ENCODE data around the gene CDC26. TPM values are rescaled to one million over a fixed set of nuclear protein-coding genes. Genes with fewer than 3 reads are reported as not detected.

Gene CDC26
- total and polyA plus RNA-seq, 10 donors = 20.6 to 42.9 (median 29.5) TPM

- no peak for DNase-seq
- WGBS, 5 donors = 76 to 87% (median 80%) methylated on average over 8 of the region's 8 CpGs
- Histone ChIP-seq H3K27ac (no peak overlapping the region), H3K9me3 (no peaks in the 10 kb centered on the region), H3K4me3 (no peak overlapping the region), H3K4me1 (no peaks in the 10 kb centered on the region), H3K36me3 (no peaks in the 10 kb centered on the region), H3K27me3 (replicated peaks in 1 of 7) (peaks cover 0 to 5% (median 0%) of the 10 kb centered on the region in 7 donors)
- TF ChIP-seq CTCF (IDR thresholded peaks at IDR 0.05 in 8 of 11, conservative IDR thresholded peaks at IDR 0.05 in 3 of 11) = no peak
- TF ChIP-seq POLR2AphosphoS5 (IDR thresholded peaks at IDR 0.05) = no peak
- TF ChIP-seq POLR2A (IDR thresholded peaks at IDR 0.05) = no peak
- intact Hi-C loops (cut with DNase I; ENCODE audit: low total_unique reads) = no loop called here
Observed at GRCh38 chr9:113307396-113307975, 32.1 kb upstream of the CDC26 start.

GRCh38 chr9:113306566-113306965 is 31.2 kb upstream of the CDC26 start:
- H3K27ac ChIP-seq = no peak overlapping the region
- H3K9me3 ChIP-seq = no peaks in the 10 kb centered on the region
- intact Hi-C loops (cut with DNase I; ENCODE audit: low total_unique reads) = no loop called here
- DNase-seq = no peak
- TF ChIP-seq CTCF (IDR thresholded peaks at IDR 0.05 in 8 of 11, conservative IDR thresholded peaks at IDR 0.05 in 3 of 11) (no peak), POLR2AphosphoS5 (IDR thresholded peaks at IDR 0.05) (no peak), POLR2A (IDR thresholded peaks at IDR 0.05) (no peak)
- peaks cover 0 to 5% (median 0%) of the 10 kb centered on the region in 7 donors for H3K27me3 ChIP-seq (replicated peaks in 1 of 7)
- WGBS, 5 donors = 84 to 96% (median 86%) methylated on average over 1 of the region's 1 CpG
- H3K4me1 ChIP-seq = no peaks in the 10 kb centered on the region
- H3K4me3 ChIP-seq = no peak overlapping the region
- no peaks in the 10 kb centered on the region for H3K36me3 ChIP-seq

GRCh38 chr9:113302792-113303418 is 27.5 kb upstream of the CDC26 start, which contains the start of gene RNF183:
Gene RNF183 (minus strand): TSS chr9:113303376. CDS start chr9:113298184, 5,192 bp downstream.
- no peak for DNase-seq
- 85 to 91% (median 88%) methylated on average over 25 of the region's 25 CpGs for WGBS, 5 donors
- Histone ChIP-seq H3K27me3 (replicated peaks in 1 of 7) (peaks cover 0 to 5% (median 0%) of the 10 kb centered on the region in 7 donors), H3K4me1 (peaks cover 0 to 6% (median 0%) of the 10 kb centered on the region in 6 donors), H3K27ac (no peak within 1 kb of the TSS), H3K36me3 (no peaks in the 10 kb centered on the region), H3K9me3 (no peaks in the 10 kb centered on the region), H3K4me3 (no peak within 1 kb of the TSS)
- TF ChIP-seq POLR2AphosphoS5 (IDR thresholded peaks at IDR 0.05) = no peak
- no peak for TF ChIP-seq CTCF (IDR thresholded peaks at IDR 0.05 in 8 of 11, conservative IDR thresholded peaks at IDR 0.05 in 3 of 11)
- no peak for TF ChIP-seq POLR2A (IDR thresholded peaks at IDR 0.05)
- intact Hi-C loops (cut with DNase I; ENCODE audit: low total_unique reads) = no loop called here

- no peaks in the 10 kb centered on the region for H3K36me3 ChIP-seq
- intact Hi-C loops (cut with DNase I; ENCODE audit: low total_unique reads) = no loop called here
- H3K4me3 ChIP-seq = no peak overlapping the region
- H3K27ac ChIP-seq = no peak overlapping the region
- WGBS, 5 donors = 73 to 82% (median 75%) methylated on average over 8 of the region's 8 CpGs
- H3K9me3 ChIP-seq = no peaks in the 10 kb centered on the region
- peaks cover 0 to 6% (median 0%) of the 10 kb centered on the region in 6 donors for H3K4me1 ChIP-seq
- H3K27me3 ChIP-seq (replicated peaks in 1 of 7) = peaks cover 0 to 5% (median 0%) of the 10 kb centered on the region in 7 donors
- TF ChIP-seq CTCF (IDR thresholded peaks at IDR 0.05 in 8 of 11, conservative IDR thresholded peaks at IDR 0.05 in 3 of 11) (no peak), POLR2AphosphoS5 (IDR thresholded peaks at IDR 0.05) (no peak), POLR2A (IDR thresholded peaks at IDR 0.05) (no peak)
- DNase-seq = no peak
Observed at GRCh38 chr9:113301548-113301947, 26.2 kb upstream of the CDC26 start.
